ENCODE measurements around the gene ELF5.

Gene ELF5

DNA sequence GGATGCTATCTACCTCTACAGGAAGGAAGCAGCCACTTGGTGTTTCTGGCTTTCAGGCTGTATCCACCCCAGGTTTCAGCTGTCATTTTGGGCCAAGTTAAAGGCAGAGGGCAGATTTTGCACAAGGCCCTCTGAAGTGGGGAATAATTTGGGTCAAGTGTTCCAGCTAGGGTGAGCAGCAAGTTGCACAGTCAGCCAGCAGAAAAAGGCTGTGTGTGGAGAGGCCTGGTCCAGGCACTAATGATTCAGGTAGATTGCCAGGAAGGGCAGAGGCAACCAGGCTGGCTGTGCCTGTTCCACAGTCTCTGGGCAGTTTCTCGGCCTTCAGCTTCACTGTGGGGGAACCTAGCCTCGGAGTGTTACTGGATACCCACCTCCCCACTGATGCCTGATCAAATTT, 8.6 kb upstream of the ELF5 start:
- DNase-seq (ENCODE audit: low spot score) = no peak

DNA sequence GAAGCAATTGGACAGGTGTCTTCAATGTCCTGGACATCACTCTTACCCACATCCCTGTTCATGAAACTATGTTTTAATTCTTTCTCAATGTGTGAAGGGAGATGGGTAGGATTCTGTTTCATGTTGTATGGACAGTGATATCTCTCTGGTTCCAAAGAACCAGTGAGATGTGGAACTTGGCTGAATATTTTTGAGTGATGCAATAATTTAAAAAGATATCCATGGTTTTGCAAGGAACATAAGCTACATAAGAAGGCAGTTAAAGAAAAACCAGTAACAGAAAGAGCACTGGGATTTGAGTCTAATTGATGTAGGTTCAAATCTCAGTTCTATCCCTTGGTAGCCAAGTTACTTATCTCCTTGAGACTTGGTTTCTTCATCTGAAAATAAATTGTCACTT, 7.7 kb upstream of the ELF5 start:
- no peak for DNase-seq (ENCODE audit: low spot score)

DNA sequence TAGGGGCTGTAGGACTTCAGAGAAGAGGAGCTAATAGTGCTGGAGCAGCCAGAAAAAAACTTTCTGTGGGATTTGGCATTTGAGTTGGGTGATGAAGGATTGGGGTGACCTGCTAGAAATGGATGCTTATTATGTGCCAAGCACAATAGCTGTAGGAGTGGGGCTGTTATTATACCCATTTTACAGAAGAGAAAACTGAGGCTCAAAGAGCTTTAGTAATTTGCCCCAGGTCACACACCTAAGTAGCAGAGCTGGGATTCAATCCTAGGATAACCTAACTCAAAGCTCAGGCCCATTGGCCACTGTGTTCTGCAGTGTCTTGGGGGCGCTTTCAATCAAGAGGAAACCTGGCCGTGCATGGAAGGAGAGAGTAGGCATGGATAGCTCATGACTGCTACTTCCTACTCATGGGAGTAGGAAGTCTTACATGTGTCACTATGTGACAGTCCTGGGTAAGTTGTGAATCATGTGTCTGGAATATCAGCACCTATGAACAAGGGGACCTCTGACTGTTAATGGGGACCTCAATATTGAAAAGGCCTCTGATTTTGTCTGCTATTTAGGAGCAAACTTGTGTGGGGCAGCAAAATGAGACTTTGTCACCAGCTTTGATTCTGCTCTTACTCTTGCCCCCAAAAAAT, 6.1 kb upstream of the ELF5 start:
- no peak for DNase-seq (ENCODE audit: low spot score)

DNA sequence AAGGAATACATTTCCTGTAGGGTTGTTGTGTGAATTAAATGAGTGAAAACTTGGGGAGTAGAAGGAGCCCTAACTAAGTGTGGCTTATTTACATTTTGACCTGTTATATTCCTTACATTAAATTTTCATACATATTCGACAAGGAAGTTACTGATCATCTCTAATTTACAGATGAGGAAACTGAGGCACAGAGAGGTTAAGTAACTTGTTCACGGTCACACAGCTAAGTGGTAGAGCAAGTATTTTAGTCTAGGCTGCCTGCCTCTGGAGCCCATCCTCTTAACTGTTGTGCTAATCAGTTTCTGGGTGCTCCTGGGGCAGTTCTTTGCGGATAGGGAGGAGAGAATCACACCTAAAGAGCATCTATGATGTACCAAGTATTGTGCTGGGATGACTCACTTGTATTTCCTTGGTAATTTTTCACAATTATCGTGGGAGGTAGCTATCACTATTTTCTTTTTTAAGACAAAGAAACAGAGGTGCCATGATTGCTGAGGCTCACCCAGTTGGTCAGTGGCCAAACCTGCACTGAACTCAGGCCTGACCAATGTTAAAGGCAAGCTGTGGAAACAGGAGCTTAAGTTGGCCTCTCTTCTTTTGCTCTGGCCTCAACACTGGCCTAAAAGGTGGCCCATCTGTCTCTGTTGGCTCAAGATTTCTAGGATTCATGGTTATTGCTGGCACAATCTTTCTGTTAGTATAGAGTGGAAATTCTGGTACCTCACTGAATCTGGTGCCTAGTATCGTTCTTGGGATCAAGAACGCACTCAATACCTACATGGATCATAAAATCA, 2.9 kb upstream of the ELF5 start:
- no peak for DNase-seq (ENCODE audit: low spot score)

DNA sequence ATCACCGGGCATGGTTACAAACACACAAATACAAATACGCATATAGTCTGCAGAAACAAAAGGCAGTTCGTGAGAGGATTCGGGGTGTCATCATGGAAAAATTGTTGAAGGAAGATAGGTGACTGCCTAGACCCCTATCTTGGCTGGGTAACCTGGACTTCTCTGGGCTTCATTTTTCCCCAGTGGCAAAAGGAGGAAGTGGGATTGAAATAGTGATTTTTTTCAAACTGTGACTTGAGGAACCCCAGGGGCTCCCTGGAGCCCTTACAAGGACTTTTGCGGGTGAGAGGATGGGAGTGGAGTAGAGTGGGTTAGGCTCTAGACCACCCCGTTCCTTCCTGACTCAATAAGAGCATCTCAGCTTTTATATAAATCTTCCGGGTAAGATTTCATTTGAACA, 1.0 kb upstream of the ELF5 start:
- DNase-seq (ENCODE audit: low spot score) = no peak

DNA sequence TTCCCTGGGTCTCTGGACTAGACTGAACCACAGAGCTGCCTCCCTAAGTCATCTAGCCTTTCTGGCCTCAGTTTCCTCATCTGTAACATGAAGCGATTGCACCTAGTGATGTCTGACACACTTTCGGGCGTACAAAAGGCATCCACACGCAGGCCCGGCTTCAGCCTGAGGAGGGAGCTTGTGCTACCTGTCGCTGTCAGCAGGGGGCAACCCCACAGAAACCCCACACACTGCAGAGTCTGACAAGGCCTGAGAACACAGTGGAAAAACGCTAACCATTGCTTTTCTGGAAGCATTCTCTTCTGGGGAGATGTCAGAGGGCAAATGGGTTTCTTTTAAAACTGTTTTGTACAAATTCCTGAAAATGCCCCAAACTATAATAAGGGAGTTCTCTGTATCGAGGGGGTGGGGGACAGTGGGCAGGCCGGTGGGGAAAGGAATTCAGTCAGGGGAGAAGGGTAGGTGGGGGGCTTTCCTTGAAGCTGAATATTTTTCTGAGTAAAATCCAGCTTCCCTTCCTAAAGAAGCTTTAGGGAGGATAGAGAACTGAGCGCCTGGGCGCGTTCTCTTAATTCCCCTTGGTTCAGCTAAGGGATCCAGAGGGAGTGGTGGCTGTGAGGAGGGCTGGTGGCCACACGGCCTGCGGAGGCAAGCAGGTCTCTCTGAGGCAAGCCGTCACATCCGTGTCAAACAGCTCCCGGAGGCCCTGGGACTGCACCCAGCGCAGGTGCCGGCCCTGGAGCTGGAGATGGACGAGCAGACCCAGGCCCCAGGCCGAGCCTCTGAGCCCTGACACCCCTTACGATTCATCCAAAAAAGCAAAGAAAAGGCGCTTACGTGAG, 533 bp downstream of the ELF5 start:
- peak; percentile 45 for DNase-seq (ENCODE audit: low spot score)

DNA sequence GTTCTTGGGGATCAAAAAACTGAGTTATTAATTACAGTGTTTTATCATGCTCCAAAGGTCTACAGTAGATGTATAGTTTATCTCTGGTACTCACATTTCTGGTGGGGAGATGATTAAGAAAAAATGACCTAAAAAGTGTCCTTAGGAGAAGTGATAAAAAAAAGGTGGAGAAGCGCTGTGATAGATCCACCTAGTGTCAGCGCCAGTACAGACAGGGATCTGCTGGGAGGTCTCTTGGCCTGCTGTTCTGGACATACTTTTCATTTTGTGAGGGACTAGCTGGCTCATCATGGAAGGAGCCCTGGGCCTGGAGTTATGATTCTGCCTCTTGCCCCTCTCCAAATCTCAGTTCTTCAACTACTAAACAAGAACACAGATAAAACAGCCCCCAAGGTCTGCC, 2.9 kb downstream of the ELF5 start:
- peak; percentile 11 for DNase-seq (ENCODE audit: low spot score)

DNA sequence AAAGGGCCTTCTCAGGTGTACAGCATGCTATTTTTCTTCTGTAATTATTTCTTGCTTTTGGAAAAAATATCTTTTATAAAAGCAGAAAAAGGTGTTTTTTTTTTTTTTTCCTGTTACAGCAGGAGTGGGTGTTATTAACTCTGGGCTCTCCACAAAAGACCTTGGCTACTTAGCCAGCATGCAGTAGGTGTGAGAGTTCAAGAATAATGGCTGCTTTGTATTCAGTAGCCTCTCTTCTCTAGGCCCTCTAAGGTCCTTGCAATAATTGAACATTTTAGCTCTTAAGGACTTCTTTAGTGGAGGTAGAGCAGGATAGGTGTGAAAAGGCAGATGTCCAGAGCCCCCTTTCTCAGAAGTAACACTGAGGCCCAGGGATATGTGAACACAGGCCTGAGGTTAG, 3.4 kb downstream of the ELF5 start:
- no peak for DNase-seq (ENCODE audit: low spot score)

DNA sequence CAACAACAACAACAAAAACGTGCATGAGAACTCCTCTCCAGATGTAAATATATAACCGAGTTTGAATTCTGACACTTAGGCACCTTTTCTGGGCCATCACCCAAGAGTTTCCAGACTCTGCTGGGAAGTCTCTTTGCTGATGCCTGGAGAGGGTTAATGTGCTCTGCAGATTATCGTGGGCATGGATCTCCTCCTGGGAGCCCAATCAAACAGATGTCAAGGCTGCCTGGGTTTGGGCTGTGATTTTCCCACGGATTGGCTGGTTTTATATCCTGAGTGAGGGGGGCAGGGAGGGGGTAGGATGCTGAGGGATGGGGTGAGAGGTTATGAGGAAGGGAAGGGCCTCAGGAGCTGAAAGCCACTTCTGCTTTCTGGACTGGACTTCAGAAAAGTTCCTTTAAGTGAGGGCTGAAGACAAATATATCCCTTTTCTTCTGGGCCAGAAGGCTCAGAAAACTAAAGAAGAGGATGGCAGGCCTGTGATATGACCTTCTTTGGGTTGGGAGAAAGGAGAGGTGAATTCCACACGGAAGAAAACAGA, 4.2 kb downstream of the ELF5 start:
- no peak for DNase-seq (ENCODE audit: low spot score)

DNA sequence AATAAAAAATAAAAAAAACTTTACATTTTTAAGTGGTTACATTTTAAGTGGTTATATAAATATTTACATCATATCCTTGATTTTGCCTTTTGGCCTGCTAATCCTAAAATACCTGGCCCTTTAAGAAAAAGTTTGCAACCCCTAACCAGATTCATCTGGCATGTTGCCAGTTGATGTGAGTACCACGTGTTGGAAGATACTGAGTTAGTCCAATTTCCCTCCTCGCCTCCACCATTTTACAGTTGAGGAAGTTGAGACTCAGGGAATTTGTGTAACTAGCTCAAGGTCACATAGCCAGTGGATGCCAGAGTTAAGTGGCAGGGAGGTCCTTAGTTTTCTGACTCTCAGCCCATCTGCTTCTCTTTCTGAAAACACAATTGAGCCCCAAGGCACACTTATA, 5.1 kb downstream of the ELF5 start:
- DNase-seq (ENCODE audit: low spot score) = no peak

DNA sequence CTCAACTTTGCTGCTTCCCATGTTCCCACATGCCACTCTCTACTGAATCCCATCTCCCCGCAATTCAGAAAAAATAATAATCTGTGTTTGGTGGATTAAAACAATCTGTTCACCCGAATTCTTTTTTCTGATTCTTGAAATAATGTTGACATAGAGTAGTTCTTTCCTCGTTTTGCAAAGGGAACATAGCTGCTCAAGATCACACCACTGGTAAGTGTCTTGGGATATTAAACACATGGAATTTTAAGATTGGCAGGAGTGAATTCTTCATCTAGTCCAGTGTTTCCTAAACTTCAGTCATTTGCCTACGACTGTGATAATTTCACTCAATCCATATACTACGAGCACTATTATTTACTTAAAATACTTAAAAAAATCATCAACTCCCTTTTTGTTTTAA, 6.0 kb downstream of the ELF5 start:
- no peak for DNase-seq (ENCODE audit: low spot score)

DNA sequence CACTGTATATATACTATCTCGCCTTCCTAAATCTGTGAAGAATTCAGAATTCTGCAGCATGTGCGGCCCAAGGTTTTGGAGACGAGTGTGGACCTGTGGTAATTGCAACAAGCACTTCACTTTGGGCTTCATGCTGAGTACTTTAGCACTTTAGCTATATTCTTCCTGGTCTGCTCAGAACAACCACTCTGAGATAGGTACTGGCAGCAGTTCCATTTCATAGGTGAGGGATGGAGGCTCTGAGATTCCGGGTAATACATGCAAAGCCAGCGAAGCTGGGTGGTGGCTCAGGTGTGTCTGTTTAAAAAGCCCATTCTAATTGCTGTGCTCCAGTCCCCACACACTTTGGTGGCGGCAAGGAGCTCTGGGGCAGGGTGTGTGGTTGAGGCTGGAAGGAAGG, 6.4 kb downstream of the ELF5 start:
- no peak for DNase-seq (ENCODE audit: low spot score)

DNA sequence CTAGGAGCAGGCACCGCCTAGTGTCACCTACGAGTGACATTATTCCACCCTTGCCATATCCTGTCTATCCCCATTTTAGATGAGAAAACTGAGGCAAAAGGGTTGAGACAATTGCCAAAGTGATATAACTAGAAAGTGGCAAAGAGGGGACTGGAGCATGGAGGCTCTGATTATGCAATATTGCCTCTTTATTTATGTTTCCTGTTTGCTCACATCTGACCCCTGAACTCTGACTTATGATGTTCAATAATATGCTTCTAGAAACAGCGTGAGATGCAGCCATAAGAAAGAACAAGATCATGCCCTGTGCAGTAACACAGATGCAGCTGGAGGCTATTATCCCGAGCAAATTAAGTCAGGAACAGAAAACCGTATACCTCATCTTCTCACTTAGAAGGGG, 7.7 kb downstream of the ELF5 start:
- DNase-seq (ENCODE audit: low spot score) = no peak

DNA sequence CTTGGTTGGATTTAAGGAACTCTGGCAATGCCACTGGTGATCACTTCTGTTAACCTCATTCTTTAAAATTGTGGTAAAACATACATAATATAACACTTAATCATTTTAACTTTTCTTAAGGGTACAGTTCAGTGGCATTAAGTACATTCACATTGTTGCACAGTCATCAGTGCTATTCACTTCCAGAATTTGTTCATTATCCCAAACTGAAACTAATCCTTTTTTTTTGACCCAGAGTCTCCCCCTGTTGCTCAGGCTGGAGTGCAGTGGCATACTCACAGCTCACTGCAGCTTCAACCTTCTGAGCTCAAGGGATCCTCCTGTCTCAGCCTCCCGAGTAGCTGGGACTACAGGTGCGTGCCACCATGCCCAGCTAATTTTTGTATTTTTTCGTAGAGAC, 10.6 kb downstream of the ELF5 start:
- DNase-seq (ENCODE audit: low spot score) = no peak

DNA sequence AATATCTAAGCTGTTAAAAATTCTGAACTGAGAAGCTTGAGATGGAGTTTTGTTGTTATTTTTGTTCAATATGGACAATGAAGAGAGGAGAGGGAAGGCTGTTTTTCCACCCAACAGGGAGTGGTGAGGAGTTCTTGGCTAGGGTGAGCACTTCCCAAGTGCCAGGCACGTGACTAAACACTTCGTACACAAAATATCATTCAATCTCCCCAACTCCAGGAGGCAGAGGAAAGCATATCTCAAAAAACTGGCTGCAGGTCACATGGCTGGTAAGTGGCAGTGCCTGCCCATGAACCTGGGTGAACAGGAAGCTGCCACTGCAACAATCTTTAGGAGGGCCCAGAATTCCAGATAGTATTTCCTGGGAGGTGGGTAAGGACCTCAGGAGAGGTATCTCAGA, 11.6 kb downstream of the ELF5 start:
- no peak for DNase-seq (ENCODE audit: low spot score)

DNA sequence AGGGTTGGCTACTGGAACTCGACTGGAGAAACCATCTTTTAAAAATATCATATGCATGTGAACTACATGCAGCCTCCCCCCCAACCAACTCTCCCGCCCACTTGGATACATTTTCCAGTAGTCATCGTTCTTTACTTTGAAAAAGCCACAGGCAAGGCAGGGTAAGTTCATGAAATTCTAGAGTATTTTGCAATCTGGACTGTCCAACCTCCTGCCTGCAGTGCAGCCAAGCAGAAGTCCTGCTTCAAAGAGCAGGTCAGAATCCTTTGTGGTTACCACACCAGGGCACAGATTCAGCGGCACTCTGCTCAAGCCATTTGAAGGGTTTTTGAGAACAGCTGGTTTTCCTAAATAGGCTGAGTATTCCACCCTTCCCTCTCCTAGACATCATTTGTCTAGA, 12.1 kb downstream of the ELF5 start:
- no peak for DNase-seq (ENCODE audit: low spot score)

DNA sequence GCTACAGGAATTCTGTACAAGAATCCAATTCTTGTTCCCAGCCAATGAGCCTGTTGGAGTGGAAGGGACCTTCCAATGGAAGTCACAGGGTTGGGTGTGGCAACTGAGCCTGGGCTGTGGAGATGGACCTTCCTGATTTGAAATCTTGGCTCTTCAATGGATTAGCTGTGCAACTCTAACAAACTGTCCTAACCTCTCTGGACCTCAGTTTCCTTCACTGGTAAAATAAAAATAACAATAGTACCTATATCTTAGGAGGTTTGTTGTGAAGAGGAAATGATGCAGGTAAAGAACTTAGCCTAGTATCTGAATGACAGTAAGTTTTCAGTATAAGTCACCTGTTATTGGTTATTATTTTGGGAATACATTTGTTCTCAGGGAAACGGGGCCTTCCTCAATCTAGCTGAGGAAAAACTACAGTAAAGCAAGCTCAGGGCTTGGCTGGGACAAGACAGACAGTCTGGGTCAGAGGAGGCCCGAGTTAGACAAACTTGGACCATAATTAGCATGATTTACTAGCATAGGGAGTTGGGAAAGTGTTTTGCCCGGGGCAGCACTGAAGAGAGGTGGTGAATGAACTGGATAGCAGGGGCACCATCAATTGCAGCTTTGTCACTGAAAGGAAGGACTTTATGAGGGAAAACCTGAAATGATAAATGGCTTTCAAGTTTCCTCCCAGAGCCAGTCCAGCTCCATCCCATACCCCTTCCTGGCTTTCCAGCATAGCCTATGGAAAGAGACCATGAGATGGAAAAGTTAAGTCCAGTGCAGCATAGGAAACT, 13.7 kb downstream of the ELF5 start:
- no peak for DNase-seq (ENCODE audit: low spot score)

DNA sequence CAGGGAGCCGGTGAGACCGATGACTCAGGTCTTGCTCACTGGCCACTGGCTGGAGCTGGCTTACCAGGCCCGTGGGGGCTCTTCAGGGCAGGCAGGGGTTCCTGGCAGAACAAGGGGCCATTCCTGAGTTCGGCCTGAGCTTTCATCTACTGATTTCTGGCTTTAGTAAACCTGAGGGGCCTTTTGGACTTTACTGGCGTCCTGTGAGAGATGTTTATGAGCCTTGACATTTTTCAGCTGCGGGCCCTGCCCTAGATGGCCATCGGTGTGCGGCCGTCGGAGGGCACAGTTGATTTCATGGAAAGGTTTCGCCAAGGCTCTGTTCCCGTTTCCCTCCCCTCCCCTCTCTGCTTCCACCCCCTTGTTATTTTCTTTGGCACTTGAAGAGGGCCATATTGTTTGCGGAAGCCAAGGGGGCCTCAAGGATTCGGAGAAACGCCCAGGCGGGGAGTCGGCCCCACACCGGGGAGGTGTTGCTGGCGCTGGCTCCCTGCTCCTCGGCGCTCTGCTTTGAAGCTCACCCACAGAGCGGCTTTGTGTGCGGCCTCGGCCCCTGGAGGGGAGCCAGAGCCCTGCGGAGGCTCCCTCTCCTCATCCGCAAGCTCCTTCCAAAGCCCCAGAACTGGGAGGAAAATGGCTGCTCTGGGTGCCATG, 17.7 kb downstream of the ELF5 start:
- DNase-seq (ENCODE audit: low spot score) = no peak

DNA sequence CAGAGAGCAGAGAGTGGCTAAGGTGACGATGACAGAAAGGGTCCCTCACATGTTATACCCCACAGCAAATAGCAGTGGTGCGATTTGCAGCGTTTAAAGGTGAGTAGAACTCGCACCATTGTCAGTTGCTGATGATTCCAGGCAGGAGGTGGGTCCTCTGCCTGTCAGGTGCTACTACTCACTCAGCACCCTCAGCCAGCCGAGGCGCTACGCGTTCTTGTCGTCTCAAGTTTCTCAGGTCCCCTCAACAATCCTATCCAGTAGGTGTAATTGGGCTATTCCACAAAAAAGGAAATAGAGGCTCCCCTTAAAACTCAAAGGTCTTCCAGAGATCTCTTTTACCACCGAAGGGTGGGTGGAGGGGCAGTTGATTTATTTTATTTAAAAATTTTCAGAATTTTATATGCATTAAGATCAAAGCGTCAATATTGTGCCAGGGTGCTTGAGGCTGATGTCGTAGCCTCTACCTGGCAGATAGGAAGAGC, 18.3 kb downstream of the ELF5 start:
- DNase-seq (ENCODE audit: low spot score) = no peak

DNA sequence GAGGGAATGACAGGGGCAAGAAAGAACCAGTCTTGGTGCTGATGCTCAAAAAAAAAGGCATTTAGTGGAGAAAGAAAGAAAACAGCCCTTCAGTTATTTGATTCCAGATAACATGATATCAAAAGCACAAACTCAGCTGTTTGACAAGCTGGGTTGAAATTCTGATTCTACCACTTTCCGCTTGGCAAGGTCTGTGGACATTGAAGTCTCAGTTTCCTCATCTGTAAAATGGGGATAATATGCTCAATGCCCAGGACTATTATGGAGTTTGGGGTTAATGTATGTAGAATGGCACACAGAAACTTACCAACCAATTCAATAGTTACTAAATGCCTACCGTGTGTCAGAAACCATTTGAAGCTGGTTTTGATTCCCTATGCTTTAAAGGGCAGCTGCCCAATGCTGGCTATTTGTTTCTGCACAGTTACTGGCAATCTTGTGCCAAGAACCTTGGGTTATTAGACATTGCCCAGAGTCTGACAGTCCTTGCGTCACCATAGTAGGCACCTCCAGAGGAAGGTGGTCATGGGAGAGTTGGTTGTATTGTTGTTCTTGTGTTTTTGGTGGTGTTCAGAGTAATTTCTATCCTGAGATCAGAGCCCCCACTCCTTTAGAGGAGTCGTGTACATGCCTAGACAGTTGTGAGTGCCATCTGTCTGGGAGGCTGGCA, 19.5 kb downstream of the ELF5 start:
- DNase-seq (ENCODE audit: low spot score) = no peak

DNA sequence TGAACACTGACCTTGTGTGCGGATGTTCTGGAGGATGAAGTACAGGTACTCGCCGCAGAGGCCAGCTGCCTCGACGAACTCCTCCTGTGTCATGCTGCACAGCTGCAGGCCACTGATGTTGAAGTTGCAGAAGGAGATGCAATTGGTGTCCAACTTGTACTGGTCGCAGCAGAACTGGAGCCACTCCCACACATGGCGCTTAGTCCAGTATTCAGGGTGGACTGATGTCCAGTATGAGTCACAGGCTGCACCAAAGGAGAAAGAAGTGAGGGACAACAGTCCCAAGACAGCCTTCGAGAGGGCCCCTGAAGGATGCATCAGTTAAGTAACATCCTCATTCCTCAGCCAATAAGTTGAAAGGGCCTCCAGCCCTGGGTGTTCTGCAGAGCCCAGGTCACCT, 20.1 kb downstream of the ELF5 start:
- DNase-seq (ENCODE audit: low spot score) = no peak

Measured in hematopoietic multipotent progenitor cell treated with erythropoietin and hydrocortisone succinate and interleukin-3 and kit ligand, for 15 days (in vitro differentiated cells).